HEK293 (cell line): ENCODE data around the gene TRIM3.

Source experiments
- CTCF ChIA-PET: fragments of 350-600 bp; formaldehyde crosslinking; extraction: SDS; loops from one replicate; lab custom pipeline; 2021; ENCODE audit warnings: antibody characterized with exemption; lab: Yijun Ruan, JAX
- POLR2A ChIA-PET: fragments of 300-600 bp; formaldehyde crosslinking; extraction: SDS; loops from one replicate; lab custom pipeline; 2020; ENCODE audit warnings: antibody characterized with exemption, inconsistent platforms; lab: Yijun Ruan, JAX
- H3K27ac ChIP-seq: fragments of 200-500 bp; sonication (Bioruptor generic); 2 replicates; pipeline ENCODE4 v1.5.1; 2014; ENCODE audit warnings: low read depth, low read length, control low read depth, inconsistent platforms; ENCODE audit errors: extremely low read depth
- H3K36me3 ChIP-seq, 2 experiments: fragments of 200-500 bp in 1 of 2; sonication (Bioruptor generic) in 1 of 2; 1 replicate in 1 of 2; 2 replicates in 1 of 2; pipeline ENCODE4 v1.5.1; 2014 to 2017; ENCODE audit warnings: inconsistent platforms in 2 of 2, low read length in 2 of 2; ENCODE audit not compliant: control insufficient read depth in 2 of 2, insufficient read depth in 1 of 2
- H3K4me1 ChIP-seq: fragments of 200-500 bp; sonication (Bioruptor generic); 2 replicates; pipeline ENCODE4 v1.5.1; 2014; ENCODE audit warnings: mild to moderate bottlenecking, low read length, inconsistent platforms; ENCODE audit not compliant: control insufficient read depth, insufficient read depth
- H3K4me3 ChIP-seq: 2 replicates; pipeline ENCODE4 v1.5.1; 2011; ENCODE audit warnings: low read depth, mild to moderate bottlenecking, control low read depth, low read length, moderate library complexity
- H3K9me3 ChIP-seq: fragments of 200-500 bp; sonication (Bioruptor generic); 2 replicates; pipeline ENCODE4 v1.5.1; 2014; ENCODE audit warnings: low read depth, low read length, inconsistent platforms; ENCODE audit not compliant: control insufficient read depth, insufficient read depth
- GLI2 ChIP-seq: fragments of 450-650 bp; formaldehyde crosslinking; IDR thresholded peaks from 2 replicates; pipeline ENCODE4; 2017; ENCODE audit warnings: missing biosample characterization, missing genetic modification characterization, low read depth, borderline replicate concordance
- GLIS2 ChIP-seq: fragments of 450-650 bp; formaldehyde crosslinking; IDR thresholded peaks from 2 replicates; pipeline ENCODE4 v1.5.1; 2016; ENCODE audit warnings: missing biosample characterization, missing genetic modification characterization
- KLF16 ChIP-seq: fragments of 450-650 bp; formaldehyde crosslinking; IDR thresholded peaks from 2 replicates; pipeline ENCODE4 v1.5.1; 2017; ENCODE audit warnings: missing biosample characterization, missing genetic modification characterization
- MYNN ChIP-seq: fragments of 450-650 bp; formaldehyde crosslinking; IDR thresholded peaks from 2 replicates; pipeline ENCODE4 v1.5.1; 2016; ENCODE audit warnings: missing biosample characterization, missing genetic modification characterization, borderline replicate concordance
- MZF1 ChIP-seq: fragments of 450-650 bp; formaldehyde crosslinking; IDR thresholded peaks from 2 replicates; pipeline ENCODE4 v1.5.1; 2017; ENCODE audit warnings: missing biosample characterization, missing genetic modification characterization, borderline replicate concordance
- PRDM1 ChIP-seq: fragments of 450-650 bp; formaldehyde crosslinking; IDR thresholded peaks from 2 replicates; pipeline ENCODE4; 2016; ENCODE audit warnings: missing biosample characterization, missing genetic modification characterization
- REPIN1 ChIP-seq: fragments of 450-650 bp; formaldehyde crosslinking; IDR thresholded peaks from 2 replicates; pipeline ENCODE4 v1.5.1; 2017; ENCODE audit warnings: missing biosample characterization, missing genetic modification characterization, low read depth
- SCRT2 ChIP-seq: fragments of 450-650 bp; formaldehyde crosslinking; IDR thresholded peaks from 2 replicates; pipeline ENCODE4 v1.5.1; 2016; ENCODE audit warnings: missing biosample characterization, missing genetic modification characterization
- YY1 ChIP-seq: fragments of 450-650 bp; formaldehyde crosslinking; IDR thresholded peaks from 2 replicates; pipeline ENCODE4 v1.5.1; 2018; ENCODE audit warnings: missing biosample characterization, missing genetic modification characterization
- ZNF114 ChIP-seq: fragments of 450-650 bp; formaldehyde crosslinking; IDR thresholded peaks from 2 replicates; pipeline ENCODE4 v1.5.0; 2017; ENCODE audit warnings: missing biosample characterization, missing genetic modification characterization
- ZNF175 ChIP-seq: fragments of 450-650 bp; formaldehyde crosslinking; IDR thresholded peaks from 2 replicates; pipeline ENCODE4 v1.5.1; 2016; ENCODE audit warnings: missing biosample characterization, missing genetic modification characterization
- ZNF433 ChIP-seq: fragments of 450-650 bp; formaldehyde crosslinking; IDR thresholded peaks from 2 replicates; pipeline ENCODE4 v1.5.1; 2016; ENCODE audit warnings: missing biosample characterization, missing genetic modification characterization, low read depth
- ZNF501 ChIP-seq: fragments of 450-650 bp; formaldehyde crosslinking; IDR thresholded peaks from 2 replicates; pipeline ENCODE4 v1.5.1; 2016; ENCODE audit warnings: missing biosample characterization, missing genetic modification characterization
- ZNF629 ChIP-seq: fragments of 450-650 bp; formaldehyde crosslinking; IDR thresholded peaks from 2 replicates; pipeline ENCODE4 v1.5.1; 2017; ENCODE audit warnings: missing biosample characterization, missing genetic modification characterization
- ZNF792 ChIP-seq: fragments of 450-650 bp; formaldehyde crosslinking; IDR thresholded peaks from 2 replicates; pipeline ENCODE4 v1.5.1; 2016; ENCODE audit warnings: missing biosample characterization, missing genetic modification characterization
- ZSCAN30 ChIP-seq: fragments of 450-650 bp; IDR thresholded peaks from 2 replicates; pipeline ENCODE4 v1.5.1; 2018; ENCODE audit warnings: missing biosample characterization, mild to moderate bottlenecking, missing genetic modification characterization, moderate library complexity
- TF ChIP-seq, protein P1 (sequence below): fragments of 450-650 bp; formaldehyde crosslinking; IDR thresholded peaks from 2 replicates; pipeline ENCODE4 v1.5.1; 2016; ENCODE audit warnings: missing biosample characterization, missing genetic modification characterization
- TF ChIP-seq, protein P2 (sequence below): fragments of 450-650 bp; formaldehyde crosslinking; IDR thresholded peaks from 2 replicates; pipeline ENCODE4 v1.5.1; 2016; ENCODE audit warnings: missing biosample characterization, missing genetic modification characterization
- TF ChIP-seq, protein P3 (sequence below): fragments of 450-650 bp; formaldehyde crosslinking; IDR thresholded peaks from 2 replicates; pipeline ENCODE4 v1.5.1; 2016; ENCODE audit warnings: missing biosample characterization, missing genetic modification characterization
- TF ChIP-seq, protein P4 (sequence below): fragments of 450-650 bp; formaldehyde crosslinking; IDR thresholded peaks from 2 replicates; pipeline ENCODE4 v1.5.1; 2016; ENCODE audit warnings: missing biosample characterization, missing genetic modification characterization, borderline replicate concordance
- TF ChIP-seq, protein P5 (sequence below): fragments of 450-650 bp; formaldehyde crosslinking; IDR thresholded peaks from 2 replicates; pipeline ENCODE4 v1.5.1; 2016; ENCODE audit warnings: missing biosample characterization, missing genetic modification characterization

The TRIM3 gene

DNA sequence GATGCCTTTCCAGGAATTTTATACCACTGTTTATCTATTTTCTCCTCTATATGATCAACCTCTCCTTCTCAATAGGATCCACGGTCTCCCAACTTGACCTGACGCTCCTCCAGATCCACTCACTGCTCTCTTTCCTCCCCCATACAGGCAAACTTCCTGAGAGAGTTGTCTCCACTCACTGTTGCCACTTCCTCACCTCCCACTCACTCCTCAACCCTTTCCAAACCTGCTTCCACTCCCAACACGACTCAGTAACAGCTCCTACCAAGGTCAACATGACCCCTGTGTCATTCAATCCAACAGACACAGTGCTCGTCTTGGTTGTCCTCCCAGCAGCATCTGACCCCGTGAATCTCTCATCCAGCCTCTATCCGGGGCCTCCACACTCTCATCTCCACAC lies 57.9 kb downstream of the TRIM3 start (continued):
- TF ChIP-seq, protein P1, sequence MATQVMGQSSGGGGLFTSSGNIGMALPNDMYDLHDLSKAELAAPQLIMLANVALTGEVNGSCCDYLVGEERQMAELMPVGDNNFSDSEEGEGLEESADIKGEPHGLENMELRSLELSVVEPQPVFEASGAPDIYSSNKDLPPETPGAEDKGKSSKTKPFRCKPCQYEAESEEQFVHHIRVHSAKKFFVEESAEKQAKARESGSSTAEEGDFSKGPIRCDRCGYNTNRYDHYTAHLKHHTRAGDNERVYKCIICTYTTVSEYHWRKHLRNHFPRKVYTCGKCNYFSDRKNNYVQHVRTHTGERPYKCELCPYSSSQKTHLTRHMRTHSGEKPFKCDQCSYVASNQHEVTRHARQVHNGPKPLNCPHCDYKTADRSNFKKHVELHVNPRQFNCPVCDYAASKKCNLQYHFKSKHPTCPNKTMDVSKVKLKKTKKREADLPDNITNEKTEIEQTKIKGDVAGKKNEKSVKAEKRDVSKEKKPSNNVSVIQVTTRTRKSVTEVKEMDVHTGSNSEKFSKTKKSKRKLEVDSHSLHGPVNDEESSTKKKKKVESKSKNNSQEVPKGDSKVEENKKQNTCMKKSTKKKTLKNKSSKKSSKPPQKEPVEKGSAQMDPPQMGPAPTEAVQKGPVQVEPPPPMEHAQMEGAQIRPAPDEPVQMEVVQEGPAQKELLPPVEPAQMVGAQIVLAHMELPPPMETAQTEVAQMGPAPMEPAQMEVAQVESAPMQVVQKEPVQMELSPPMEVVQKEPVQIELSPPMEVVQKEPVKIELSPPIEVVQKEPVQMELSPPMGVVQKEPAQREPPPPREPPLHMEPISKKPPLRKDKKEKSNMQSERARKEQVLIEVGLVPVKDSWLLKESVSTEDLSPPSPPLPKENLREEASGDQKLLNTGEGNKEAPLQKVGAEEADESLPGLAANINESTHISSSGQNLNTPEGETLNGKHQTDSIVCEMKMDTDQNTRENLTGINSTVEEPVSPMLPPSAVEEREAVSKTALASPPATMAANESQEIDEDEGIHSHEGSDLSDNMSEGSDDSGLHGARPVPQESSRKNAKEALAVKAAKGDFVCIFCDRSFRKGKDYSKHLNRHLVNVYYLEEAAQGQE (tag by site-specific recombination) = no peak
- no peak for TF ChIP-seq ZSCAN30
- peak; percentile 11; the same call in 1 of the 2 replicates for TF ChIP-seq PRDM1 (tag by site-specific recombination)

DNA sequence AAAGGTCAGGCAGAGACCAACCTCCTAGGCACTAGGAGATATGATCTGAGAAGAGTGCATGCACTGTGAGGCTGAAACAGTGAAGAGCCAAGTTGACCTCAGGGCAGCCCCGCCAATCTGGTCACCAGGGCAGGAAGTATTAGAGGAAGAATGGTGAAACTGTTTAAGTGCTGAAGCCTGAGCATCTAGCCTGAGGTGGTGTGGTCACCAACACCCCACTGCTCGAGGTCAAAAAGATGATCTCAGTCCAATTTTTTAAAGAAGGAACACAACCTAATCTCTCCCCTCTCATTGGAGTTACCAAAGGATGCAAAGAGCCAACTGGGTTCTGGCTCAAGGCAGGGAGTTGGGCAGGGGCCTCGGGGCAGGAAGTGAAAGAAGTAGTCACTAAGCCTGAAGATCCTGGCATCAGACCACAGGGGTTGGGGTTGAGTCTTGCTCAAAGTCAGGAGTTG lies 58.8 kb downstream of the TRIM3 start:
- peaks cover 0 to 16% of the 10 kb centered on the region in 2 experiments; a peak in 1 of 3 replicates for H3K36me3 ChIP-seq
- TF ChIP-seq ZNF114 (tag by site-specific recombination) (no peak), YY1 (tag by site-specific recombination) (no peak), MZF1 (tag by site-specific recombination) (no peak), KLF16 (tag by site-specific recombination) (no peak), GLI2 (tag by site-specific recombination) (no peak)
- no peak overlapping the region for H3K4me3 ChIP-seq
- ChIA-PET CTCF (interaction anchor here (1.3 kb wide), 1 partner anchor 36 kb away, joined by 6 read pairs; no protein-coding TSS in a partner anchor), POLR2A (no interaction called here)
- H3K27ac ChIP-seq = no peak overlapping the region
- no peaks in the 10 kb centered on the region for H3K4me1 ChIP-seq
- H3K9me3 ChIP-seq = no peaks in the 10 kb centered on the region

DNA sequence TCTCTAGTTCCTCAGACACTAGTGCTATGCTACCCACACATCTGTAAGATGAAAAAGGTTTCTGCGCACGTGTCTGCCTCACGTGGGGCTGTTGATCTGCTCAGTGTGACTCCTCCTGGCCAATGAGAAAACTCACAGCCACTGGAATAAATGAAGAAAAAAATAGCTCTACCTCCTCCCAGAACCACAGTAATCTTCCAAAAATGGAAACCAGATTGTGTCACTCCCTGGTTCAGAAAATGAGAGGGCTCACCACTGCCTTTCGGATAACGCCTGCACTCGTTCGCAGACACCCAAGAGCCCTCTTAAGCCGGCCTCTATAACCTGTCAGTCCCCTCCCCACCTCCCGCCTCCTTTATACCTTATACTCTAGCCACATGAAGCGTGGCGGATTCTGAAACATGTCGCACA lies 59.9 kb downstream of the TRIM3 start:
- TF ChIP-seq MYNN (tag by site-specific recombination) (no peak), ZNF629 (tag by site-specific recombination) (no peak), ZNF792 (tag by site-specific recombination) (no peak), ZNF175 (tag by site-specific recombination) (no peak), GLIS2 (no peak), SCRT2 (no peak), REPIN1 (tag by site-specific recombination) (no peak), ZNF433 (tag by site-specific recombination) (no peak), ZNF501 (no peak)
- TF ChIP-seq, protein P2, sequence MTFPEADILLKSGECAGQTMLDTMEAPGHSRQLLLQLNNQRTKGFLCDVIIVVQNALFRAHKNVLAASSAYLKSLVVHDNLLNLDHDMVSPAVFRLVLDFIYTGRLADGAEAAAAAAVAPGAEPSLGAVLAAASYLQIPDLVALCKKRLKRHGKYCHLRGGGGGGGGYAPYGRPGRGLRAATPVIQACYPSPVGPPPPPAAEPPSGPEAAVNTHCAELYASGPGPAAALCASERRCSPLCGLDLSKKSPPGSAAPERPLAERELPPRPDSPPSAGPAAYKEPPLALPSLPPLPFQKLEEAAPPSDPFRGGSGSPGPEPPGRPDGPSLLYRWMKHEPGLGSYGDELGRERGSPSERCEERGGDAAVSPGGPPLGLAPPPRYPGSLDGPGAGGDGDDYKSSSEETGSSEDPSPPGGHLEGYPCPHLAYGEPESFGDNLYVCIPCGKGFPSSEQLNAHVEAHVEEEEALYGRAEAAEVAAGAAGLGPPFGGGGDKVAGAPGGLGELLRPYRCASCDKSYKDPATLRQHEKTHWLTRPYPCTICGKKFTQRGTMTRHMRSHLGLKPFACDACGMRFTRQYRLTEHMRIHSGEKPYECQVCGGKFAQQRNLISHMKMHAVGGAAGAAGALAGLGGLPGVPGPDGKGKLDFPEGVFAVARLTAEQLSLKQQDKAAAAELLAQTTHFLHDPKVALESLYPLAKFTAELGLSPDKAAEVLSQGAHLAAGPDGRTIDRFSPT (tag by site-specific recombination) = no peak
- TF ChIP-seq, protein P3, sequence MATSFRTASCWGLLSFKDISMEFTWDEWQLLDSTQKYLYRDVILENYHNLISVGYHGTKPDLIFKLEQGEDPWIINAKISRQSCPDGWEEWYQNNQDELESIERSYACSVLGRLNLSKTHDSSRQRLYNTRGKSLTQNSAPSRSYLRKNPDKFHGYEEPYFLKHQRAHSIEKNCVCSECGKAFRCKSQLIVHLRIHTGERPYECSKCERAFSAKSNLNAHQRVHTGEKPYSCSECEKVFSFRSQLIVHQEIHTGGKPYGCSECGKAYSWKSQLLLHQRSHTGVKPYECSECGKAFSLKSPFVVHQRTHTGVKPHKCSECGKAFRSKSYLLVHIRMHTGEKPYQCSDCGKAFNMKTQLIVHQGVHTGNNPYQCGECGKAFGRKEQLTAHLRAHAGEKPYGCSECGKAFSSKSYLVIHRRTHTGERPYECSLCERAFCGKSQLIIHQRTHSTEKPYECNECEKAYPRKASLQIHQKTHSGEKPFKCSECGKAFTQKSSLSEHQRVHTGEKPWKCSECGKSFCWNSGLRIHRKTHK = no peak
- TF ChIP-seq, protein P4, sequence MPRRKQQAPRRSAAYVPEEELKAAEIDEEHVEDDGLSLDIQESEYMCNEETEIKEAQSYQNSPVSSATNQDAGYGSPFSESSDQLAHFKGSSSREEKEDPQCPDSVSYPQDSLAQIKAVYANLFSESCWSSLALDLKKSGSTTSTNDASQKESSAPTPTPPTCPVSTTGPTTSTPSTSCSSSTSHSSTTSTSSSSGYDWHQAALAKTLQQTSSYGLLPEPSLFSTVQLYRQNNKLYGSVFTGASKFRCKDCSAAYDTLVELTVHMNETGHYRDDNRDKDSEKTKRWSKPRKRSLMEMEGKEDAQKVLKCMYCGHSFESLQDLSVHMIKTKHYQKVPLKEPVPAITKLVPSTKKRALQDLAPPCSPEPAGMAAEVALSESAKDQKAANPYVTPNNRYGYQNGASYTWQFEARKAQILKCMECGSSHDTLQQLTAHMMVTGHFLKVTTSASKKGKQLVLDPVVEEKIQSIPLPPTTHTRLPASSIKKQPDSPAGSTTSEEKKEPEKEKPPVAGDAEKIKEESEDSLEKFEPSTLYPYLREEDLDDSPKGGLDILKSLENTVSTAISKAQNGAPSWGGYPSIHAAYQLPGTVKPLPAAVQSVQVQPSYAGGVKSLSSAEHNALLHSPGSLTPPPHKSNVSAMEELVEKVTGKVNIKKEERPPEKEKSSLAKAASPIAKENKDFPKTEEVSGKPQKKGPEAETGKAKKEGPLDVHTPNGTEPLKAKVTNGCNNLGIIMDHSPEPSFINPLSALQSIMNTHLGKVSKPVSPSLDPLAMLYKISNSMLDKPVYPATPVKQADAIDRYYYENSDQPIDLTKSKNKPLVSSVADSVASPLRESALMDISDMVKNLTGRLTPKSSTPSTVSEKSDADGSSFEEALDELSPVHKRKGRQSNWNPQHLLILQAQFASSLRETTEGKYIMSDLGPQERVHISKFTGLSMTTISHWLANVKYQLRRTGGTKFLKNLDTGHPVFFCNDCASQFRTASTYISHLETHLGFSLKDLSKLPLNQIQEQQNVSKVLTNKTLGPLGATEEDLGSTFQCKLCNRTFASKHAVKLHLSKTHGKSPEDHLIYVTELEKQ = no peak
- TF ChIP-seq, protein P5, sequence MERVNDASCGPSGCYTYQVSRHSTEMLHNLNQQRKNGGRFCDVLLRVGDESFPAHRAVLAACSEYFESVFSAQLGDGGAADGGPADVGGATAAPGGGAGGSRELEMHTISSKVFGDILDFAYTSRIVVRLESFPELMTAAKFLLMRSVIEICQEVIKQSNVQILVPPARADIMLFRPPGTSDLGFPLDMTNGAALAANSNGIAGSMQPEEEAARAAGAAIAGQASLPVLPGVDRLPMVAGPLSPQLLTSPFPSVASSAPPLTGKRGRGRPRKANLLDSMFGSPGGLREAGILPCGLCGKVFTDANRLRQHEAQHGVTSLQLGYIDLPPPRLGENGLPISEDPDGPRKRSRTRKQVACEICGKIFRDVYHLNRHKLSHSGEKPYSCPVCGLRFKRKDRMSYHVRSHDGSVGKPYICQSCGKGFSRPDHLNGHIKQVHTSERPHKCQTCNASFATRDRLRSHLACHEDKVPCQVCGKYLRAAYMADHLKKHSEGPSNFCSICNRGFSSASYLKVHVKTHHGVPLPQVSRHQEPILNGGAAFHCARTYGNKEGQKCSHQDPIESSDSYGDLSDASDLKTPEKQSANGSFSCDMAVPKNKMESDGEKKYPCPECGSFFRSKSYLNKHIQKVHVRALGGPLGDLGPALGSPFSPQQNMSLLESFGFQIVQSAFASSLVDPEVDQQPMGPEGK = no peak
- TF ChIP-seq, all 188 proteins: peak for 0
- Histone ChIP-seq H3K4me3 (no peak overlapping the region), H3K9me3 (no peaks in the 10 kb centered on the region), H3K36me3 (peaks cover 0 to 27% of the 10 kb centered on the region in 2 experiments; a peak in 1 of 3 replicates), H3K27ac (no peak overlapping the region), H3K4me1 (no peaks in the 10 kb centered on the region)
- ChIA-PET CTCF (interaction anchor here (1.3 kb wide), 1 partner anchor 35 kb away, joined by 6 read pairs; no protein-coding TSS in a partner anchor), POLR2A (no interaction called here)
